Hepatocyte (in vitro differentiated cells): ENCODE results near the gene LFNG.

Experiments
- EZH2phosphoT487 ChIP-seq: fragments of 200-600 bp; sonication (generic); IDR thresholded peaks from one replicate; pipeline ENCODE4 v1.6.1; 2018; ENCODE audit warnings: antibody characterized with exemption, mild to moderate bottlenecking, low read depth, moderate library complexity; ENCODE audit not compliant: unreplicated experiment, severe bottlenecking
- TF ChIP-seq, protein P1 (sequence below): fragments of 200-600 bp; sonication (generic); IDR thresholded peaks from 2 replicates; pipeline ENCODE4 v1.5.1; 2016; ENCODE audit warnings: antibody characterized with exemption, mild to moderate bottlenecking; ENCODE audit not compliant: poor library complexity

DNA sequence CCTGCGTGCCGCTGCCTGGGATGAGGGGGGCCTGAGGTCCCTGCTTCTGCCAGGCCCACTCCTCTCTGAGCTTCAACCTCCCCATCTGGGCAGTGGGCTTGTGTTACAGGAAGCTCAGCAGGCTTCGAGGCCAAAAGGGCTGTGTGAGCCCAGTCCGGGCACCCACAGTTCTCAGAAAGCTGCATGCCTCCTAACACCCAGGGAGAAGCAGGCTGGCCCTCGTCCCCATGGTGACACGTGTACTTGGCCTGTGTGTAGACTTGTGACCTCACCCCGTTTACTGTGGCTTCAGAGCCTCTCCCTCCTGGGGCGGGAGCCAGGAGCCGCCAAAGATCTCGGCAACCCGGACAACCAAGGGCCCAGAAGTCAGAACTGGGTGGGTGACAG is 41.2 kb upstream of the LFNG start:
- TF ChIP-seq, protein P1, sequence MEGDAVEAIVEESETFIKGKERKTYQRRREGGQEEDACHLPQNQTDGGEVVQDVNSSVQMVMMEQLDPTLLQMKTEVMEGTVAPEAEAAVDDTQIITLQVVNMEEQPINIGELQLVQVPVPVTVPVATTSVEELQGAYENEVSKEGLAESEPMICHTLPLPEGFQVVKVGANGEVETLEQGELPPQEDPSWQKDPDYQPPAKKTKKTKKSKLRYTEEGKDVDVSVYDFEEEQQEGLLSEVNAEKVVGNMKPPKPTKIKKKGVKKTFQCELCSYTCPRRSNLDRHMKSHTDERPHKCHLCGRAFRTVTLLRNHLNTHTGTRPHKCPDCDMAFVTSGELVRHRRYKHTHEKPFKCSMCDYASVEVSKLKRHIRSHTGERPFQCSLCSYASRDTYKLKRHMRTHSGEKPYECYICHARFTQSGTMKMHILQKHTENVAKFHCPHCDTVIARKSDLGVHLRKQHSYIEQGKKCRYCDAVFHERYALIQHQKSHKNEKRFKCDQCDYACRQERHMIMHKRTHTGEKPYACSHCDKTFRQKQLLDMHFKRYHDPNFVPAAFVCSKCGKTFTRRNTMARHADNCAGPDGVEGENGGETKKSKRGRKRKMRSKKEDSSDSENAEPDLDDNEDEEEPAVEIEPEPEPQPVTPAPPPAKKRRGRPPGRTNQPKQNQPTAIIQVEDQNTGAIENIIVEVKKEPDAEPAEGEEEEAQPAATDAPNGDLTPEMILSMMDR = no peak
- TF ChIP-seq EZH2phosphoT487 = no peak
